ENCODE results near the gene PSMB9.

The PSMB9 gene

GRCh38 chr6:32883789-32884188, 29.8 kb downstream of the PSMB9 start:
- Mint-ChIP-seq H3K4me1 (no peaks in the 10 kb centered on the region), H3K4me3 (no peak overlapping the region), H3K27ac (no peak overlapping the region), H3K27me3 (peaks cover 29% of the 10 kb centered on the region), H3K36me3 (peaks cover 5% of the 10 kb centered on the region), H3K9me3 (no peaks in the 10 kb centered on the region)
- CTCF ChIA-PET, result interaction anchor here (1.0 to 5.1 kb wide), 3 partner anchors 64 to 101 kb away, joined by 3 to 60 read pairs (median 8); partner anchors contain the start of gene HLA-DMA
- DNase-seq, result no peak

- DNase-seq, result no peak
Measured at GRCh38 chr6:32885698-32886286, 31.8 kb downstream of the PSMB9 start.

GRCh38 chr6:32886681-32887383, 32.8 kb downstream of the PSMB9 start:
- Mint-ChIP-seq H3K36me3 (no peaks in the 10 kb centered on the region), H3K27me3 (peaks cover 29% of the 10 kb centered on the region), H3K4me1 (no peaks in the 10 kb centered on the region), H3K27ac (no peak overlapping the region), H3K4me3 (no peak overlapping the region), H3K9me3 (no peaks in the 10 kb centered on the region)
- CTCF ChIA-PET, result interaction anchor here (0.8 to 5.1 kb wide), 11 partner anchors 10 to 263 kb away, joined by 3 to 60 read pairs (median 5); partner anchors contain the start of gene HLA-DMA
- DNase-seq, result no peak

More at GRCh38 chr6:32885698-32886286, 31.8 kb downstream of the PSMB9 start:
- H3K9me3 Mint-ChIP-seq, result no peaks in the 10 kb centered on the region
- no peak overlapping the region for H3K27ac Mint-ChIP-seq
- no peaks in the 10 kb centered on the region for H3K4me1 Mint-ChIP-seq
- H3K4me3 Mint-ChIP-seq, result no peak overlapping the region
- CTCF ChIA-PET, result interaction anchor here (0.8 to 5.1 kb wide), 19 partner anchors 8 to 264 kb away, joined by 3 to 60 read pairs (median 4); partner anchors contain the start of gene HLA-DMA
- H3K27me3 Mint-ChIP-seq, result peaks cover 23% of the 10 kb centered on the region
- H3K36me3 Mint-ChIP-seq, result no peaks in the 10 kb centered on the region

GRCh38 chr6:32887616-32888015, 33.6 kb downstream of the PSMB9 start:
- Mint-ChIP-seq H3K4me1 (no peaks in the 10 kb centered on the region), H3K36me3 (no peaks in the 10 kb centered on the region), H3K27ac (no peak overlapping the region), H3K4me3 (no peak overlapping the region), H3K27me3 (peaks cover 30% of the 10 kb centered on the region), H3K9me3 (no peaks in the 10 kb centered on the region)
- no peak for DNase-seq
- CTCF ChIA-PET, result interaction anchor here (2.3 to 5.1 kb wide), 2 partner anchors 66 to 98 kb away, joined by 16 to 60 read pairs; partner anchors contain the start of gene HLA-DMA

GRCh38 chr6:32888576-32888975, 34.6 kb downstream of the PSMB9 start:
- CTCF ChIA-PET, result interaction anchor here (1.0 to 5.1 kb wide), 2 partner anchors 66 to 97 kb away, joined by 4 to 60 read pairs; no protein-coding TSS in a partner anchor
- no peaks in the 10 kb centered on the region for H3K9me3 Mint-ChIP-seq
- no peak overlapping the region for H3K27ac Mint-ChIP-seq
- no peak for DNase-seq
- no peaks in the 10 kb centered on the region for H3K36me3 Mint-ChIP-seq
- H3K27me3 Mint-ChIP-seq, result peaks cover 30% of the 10 kb centered on the region
- peaks cover 4% of the 10 kb centered on the region for H3K4me1 Mint-ChIP-seq
- no peak overlapping the region for H3K4me3 Mint-ChIP-seq

- CTCF ChIA-PET, result interaction anchor here (0.7 to 1.5 kb wide), 3 partner anchors 63 to 126 kb away, joined by 3 to 4 read pairs (median 3); partner anchors contain the start of gene HLA-DMA
Measured at GRCh38 chr6:32889533-32889932, 35.5 kb downstream of the PSMB9 start.

GRCh38 chr6:32890831-32891230, 36.8 kb downstream of the PSMB9 start:
- Mint-ChIP-seq H3K9me3 (no peaks in the 10 kb centered on the region), H3K36me3 (peaks cover 2% of the 10 kb centered on the region), H3K4me3 (no peak overlapping the region)

More at GRCh38 chr6:32889533-32889932, 35.5 kb downstream of the PSMB9 start:
- Mint-ChIP-seq H3K27ac (no peak overlapping the region), H3K36me3 (no peaks in the 10 kb centered on the region), H3K4me1 (peaks cover 11% of the 10 kb centered on the region), H3K27me3 (peaks cover 25% of the 10 kb centered on the region), H3K9me3 (no peaks in the 10 kb centered on the region), H3K4me3 (no peak overlapping the region)
- DNase-seq, result no peak

GRCh38 chr6:32894085-32895005, 40.4 kb downstream of the PSMB9 start:
- Mint-ChIP-seq H3K36me3 (peaks cover 14% of the 10 kb centered on the region), H3K4me3 (peak overlapping the region; percentile 99), H3K4me1 (peaks cover 46% of the 10 kb centered on the region), H3K9me3 (no peaks in the 10 kb centered on the region), H3K27ac (peak overlapping the region; percentile 91), H3K27me3 (peaks cover 12% of the 10 kb centered on the region)
- CTCF ChIA-PET, result interaction anchor here (0.9 to 3.6 kb wide), 11 partner anchors 9 to 90 kb away, joined by 3 to 18 read pairs (median 5); partner anchors contain the start of genes HLA-DMA and TAP2
- peak; percentile 96 for DNase-seq

More at GRCh38 chr6:32890831-32891230, 36.8 kb downstream of the PSMB9 start:
- Mint-ChIP-seq H3K4me1 (peaks cover 24% of the 10 kb centered on the region), H3K27me3 (peaks cover 25% of the 10 kb centered on the region), H3K27ac (no peak overlapping the region)
- CTCF ChIA-PET, result interaction anchor here (1.3 kb wide), 1 partner anchor 64 kb away, joined by 4 read pairs; no protein-coding TSS in a partner anchor
- no peak for DNase-seq

- peaks cover 46% of the 10 kb centered on the region for H3K4me1 Mint-ChIP-seq
- H3K9me3 Mint-ChIP-seq, result no peaks in the 10 kb centered on the region
- peaks cover 12% of the 10 kb centered on the region for H3K27me3 Mint-ChIP-seq
- H3K36me3 Mint-ChIP-seq, result peaks cover 14% of the 10 kb centered on the region
- H3K4me3 Mint-ChIP-seq, result peak overlapping the region; percentile 99
- peak overlapping the region; percentile 91 for H3K27ac Mint-ChIP-seq
- no peak for DNase-seq
- CTCF ChIA-PET, result interaction anchor here (1.0 to 3.6 kb wide), 6 partner anchors 13 to 89 kb away, joined by 3 to 18 read pairs (median 10); partner anchors contain the start of gene HLA-DMA
Measured at GRCh38 chr6:32895006-32895345, 41.0 kb downstream of the PSMB9 start.

GRCh38 chr6:32903952-32904351, 50.0 kb downstream of the PSMB9 start:
- H3K27ac Mint-ChIP-seq, result no peak overlapping the region
- peaks cover 9% of the 10 kb centered on the region for H3K36me3 Mint-ChIP-seq
- CTCF ChIA-PET, result interaction anchor here (1.0 to 1.4 kb wide), 2 partner anchors 30 to 49 kb away, joined by 3 to 6 read pairs; partner anchors contain the start of gene HLA-DMA
- H3K4me3 Mint-ChIP-seq, result no peak overlapping the region
- DNase-seq, result no peak
- no peaks in the 10 kb centered on the region for H3K4me1 Mint-ChIP-seq
- no peaks in the 10 kb centered on the region for H3K9me3 Mint-ChIP-seq
- no peaks in the 10 kb centered on the region for H3K27me3 Mint-ChIP-seq

GRCh38 chr6:32905078-32905477, 51.1 kb downstream of the PSMB9 start:
- CTCF ChIA-PET, result interaction anchor here (1.0 to 1.6 kb wide), 4 partner anchors 29 to 213 kb away, joined by 3 to 6 read pairs (median 5); partner anchors contain the start of gene HLA-DMA
- Mint-ChIP-seq H3K4me3 (no peak overlapping the region), H3K27me3 (no peaks in the 10 kb centered on the region), H3K27ac (no peak overlapping the region), H3K4me1 (no peaks in the 10 kb centered on the region), H3K9me3 (no peaks in the 10 kb centered on the region), H3K36me3 (peaks cover 9% of the 10 kb centered on the region)
- DNase-seq, result no peak

- Mint-ChIP-seq H3K27me3 (peaks cover 5% of the 10 kb centered on the region), H3K27ac (no peak overlapping the region), H3K36me3 (peaks cover 2% of the 10 kb centered on the region), H3K4me3 (no peak overlapping the region), H3K9me3 (no peaks in the 10 kb centered on the region), H3K4me1 (no peaks in the 10 kb centered on the region)
- CTCF ChIA-PET, result no interaction called here
- no peak for DNase-seq
Measured at GRCh38 chr6:32906539-32906938, 52.5 kb downstream of the PSMB9 start.

GRCh38 chr6:32908897-32909296, 54.9 kb downstream of the PSMB9 start:
- peaks cover 17% of the 10 kb centered on the region for H3K27me3 Mint-ChIP-seq
- no peak overlapping the region for H3K27ac Mint-ChIP-seq
- no peaks in the 10 kb centered on the region for H3K36me3 Mint-ChIP-seq
- DNase-seq, result no peak
- no peaks in the 10 kb centered on the region for H3K4me1 Mint-ChIP-seq
- no peaks in the 10 kb centered on the region for H3K9me3 Mint-ChIP-seq
- CTCF ChIA-PET, result no interaction called here
- no peak overlapping the region for H3K4me3 Mint-ChIP-seq

All from activated naive CD4-positive, alpha-beta T cell treated with anti-CD3 and anti-CD28 coated beads, Interleukin-2, amount 10 ng/mL, durations not matched to agents 7 days and 5 days (primary cell).